GM12891 (cell line): Measurements from ENCODE around the gene KCNIP1.

ENCODE experiments used
- POLR2A ChIP-seq: IDR thresholded peaks from 2 replicates; pipeline ENCODE4 v1.6.1; 2011; ENCODE audit warnings: low read depth, low read length, control low read depth
- POLR2AphosphoS5 ChIP-seq: IDR thresholded peaks from 2 replicates; pipeline ENCODE4 v1.6.1; 2011; ENCODE audit warnings: low read depth, low read length, control low read depth
- TAF1 ChIP-seq: IDR thresholded peaks from 2 replicates; pipeline ENCODE4 v1.6.1; 2011; ENCODE audit warnings: low read depth, low read length, control low read depth

- TF ChIP-seq POLR2AphosphoS5 (no peak), POLR2A (no peak), TAF1 (no peak)
Measured at GRCh38 chr5:170541146-170541769, 37.4 kb downstream of the KCNIP1 start.
